ENCODE data around the gene TSPAN3. TPM values are rescaled to one million over a fixed set of nuclear protein-coding genes. Genes with fewer than 3 reads are reported as not detected.

Gene TSPAN3
- total RNA-seq, 4 donors from 2014 or later: 92.2 to 165 (median 131) TPM

DNA sequence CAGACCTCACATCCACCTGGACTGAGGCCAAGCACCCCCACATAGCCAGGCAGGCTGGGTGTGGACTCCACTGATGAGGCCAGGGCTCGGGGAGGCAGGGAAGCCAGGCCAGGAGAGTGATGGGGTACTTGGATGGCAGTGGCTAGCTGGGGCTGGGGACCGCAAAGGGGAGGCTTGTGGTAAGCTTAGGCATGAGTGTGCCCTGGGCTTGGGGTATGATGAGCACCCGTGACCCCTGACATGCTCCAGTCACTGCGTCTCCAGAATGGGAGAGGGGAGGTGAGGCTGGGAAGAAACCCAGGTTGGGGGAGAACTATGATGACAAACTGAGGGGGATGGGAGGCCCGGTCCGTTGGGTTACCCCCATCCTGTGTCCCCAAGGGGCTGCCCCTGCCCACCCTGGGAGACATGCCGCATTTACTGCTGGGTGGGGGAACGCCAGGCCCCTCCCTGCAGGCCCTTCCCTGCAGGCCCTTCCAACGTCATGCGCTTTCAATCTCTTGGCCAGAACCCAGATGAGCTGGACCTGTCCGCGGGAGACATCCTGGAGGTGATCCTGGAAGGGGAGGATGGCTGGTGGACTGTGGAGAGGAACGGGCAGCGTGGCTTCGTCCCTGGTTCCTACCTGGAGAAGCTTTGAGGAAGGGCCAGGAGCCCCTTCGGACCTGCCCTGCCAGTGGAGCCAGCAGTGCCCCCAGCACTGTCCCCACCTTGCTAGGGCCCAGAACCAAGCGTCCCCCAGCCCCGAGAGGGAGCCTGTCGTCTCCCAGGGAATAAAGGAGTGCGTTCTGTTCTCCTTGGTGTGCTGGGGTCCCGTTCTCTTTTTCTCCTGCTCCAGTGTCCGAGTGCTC lies 34.1 kb downstream of the TSPAN3 start:
- intact Hi-C loops (cut with DNase I): no loop called here
- Histone ChIP-seq H3K4me3 (no peak overlapping the region), H3K27me3 (peaks cover 0 to 2% (median 0%) of the 10 kb centered on the region in 4 donors), H3K9me3 (no peaks in the 10 kb centered on the region), H3K4me1 (peaks cover 0 to 13% (median 0%) of the 10 kb centered on the region in 4 donors), H3K36me3 (peaks cover 0 to 33% (median 12%) of the 10 kb centered on the region in 4 donors), H3K27ac (replicated peaks in 1 of 4) (no peak overlapping the region)
- TF ChIP-seq EP300 (IDR thresholded peaks at IDR 0.05) (no peak), POLR2A (IDR thresholded peaks at IDR 0.05; ENCODE audit: low read depth) (no peak), POLR2AphosphoS5 (IDR thresholded peaks at IDR 0.05) (no peak), CTCF (IDR thresholded peaks at IDR 0.05) (no peak)
- DNase-seq (ENCODE audit: extremely low spot score): no peak
- WGBS: 88% methylated on average over 9 of the region's 22 CpGs

GRCh38 chr15:77035999-77036471 lies 34.9 kb downstream of the TSPAN3 start:
- H3K9me3 ChIP-seq: no peaks in the 10 kb centered on the region
- TF ChIP-seq EP300 (IDR thresholded peaks at IDR 0.05): no peak
- no peak for TF ChIP-seq POLR2A (IDR thresholded peaks at IDR 0.05; ENCODE audit: low read depth)
- TF ChIP-seq POLR2AphosphoS5 (IDR thresholded peaks at IDR 0.05): no peak
- no peak for TF ChIP-seq CTCF (IDR thresholded peaks at IDR 0.05)
- 87% methylated on average over 9 of the region's 13 CpGs for WGBS
- peaks cover 0 to 32% (median 10%) of the 10 kb centered on the region in 4 donors for H3K36me3 ChIP-seq
- peaks cover 0 to 13% (median 0%) of the 10 kb centered on the region in 4 donors for H3K4me1 ChIP-seq
- DNase-seq (ENCODE audit: extremely low spot score): no peak
- no peak overlapping the region for H3K27ac ChIP-seq (replicated peaks in 1 of 4)
- intact Hi-C loops (cut with DNase I): no loop called here
- no peak overlapping the region for H3K4me3 ChIP-seq
- H3K27me3 ChIP-seq: peaks cover 0 to 7% (median 0%) of the 10 kb centered on the region in 4 donors

DNA sequence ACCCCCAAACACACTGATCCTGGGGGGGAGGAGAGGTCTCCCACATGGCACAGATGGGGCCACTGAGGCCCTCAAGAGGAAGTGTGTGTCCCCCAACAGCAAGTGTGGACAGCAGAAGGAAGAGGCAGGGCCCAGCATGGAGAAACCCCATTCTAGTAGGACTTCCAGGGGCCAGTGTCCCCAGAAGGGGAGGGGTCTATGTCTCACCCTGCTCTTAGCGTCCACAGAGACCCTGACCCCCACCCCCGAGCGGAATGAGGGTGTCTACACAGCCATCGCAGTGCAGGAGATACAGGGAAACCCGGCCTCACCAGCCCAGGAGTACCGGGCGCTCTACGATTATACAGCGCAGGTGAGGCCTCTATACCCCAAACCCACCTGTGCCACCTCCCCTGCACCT lies 35.3 kb downstream of the TSPAN3 start:
- H3K36me3 ChIP-seq: peaks cover 0 to 29% (median 10%) of the 10 kb centered on the region in 4 donors
- no peak for DNase-seq (ENCODE audit: extremely low spot score)

GRCh38 chr15:77034695-77035489 lies 36.0 kb downstream of the TSPAN3 start:
- peaks cover 0 to 24% (median 10%) of the 10 kb centered on the region in 4 donors for H3K36me3 ChIP-seq
- peaks cover 0 to 18% (median 0%) of the 10 kb centered on the region in 4 donors for H3K27me3 ChIP-seq
- H3K4me3 ChIP-seq: no peak overlapping the region
- TF ChIP-seq EP300 (IDR thresholded peaks at IDR 0.05) (no peak), POLR2AphosphoS5 (IDR thresholded peaks at IDR 0.05) (no peak), POLR2A (IDR thresholded peaks at IDR 0.05; ENCODE audit: low read depth) (no peak), CTCF (IDR thresholded peaks at IDR 0.05) (peak; percentile 36 to 60 (median 47))
- 65% methylated on average over 8 of the region's 14 CpGs for WGBS
- intact Hi-C loops (cut with DNase I): loop anchor here (5.0 kb wide), 1 partner anchor 63 kb away; no protein-coding TSS in a partner anchor
- DNase-seq (ENCODE audit: extremely low spot score): no peak
- no peaks in the 10 kb centered on the region for H3K9me3 ChIP-seq
- H3K4me1 ChIP-seq: peaks cover 0 to 13% (median 0%) of the 10 kb centered on the region in 4 donors
- H3K27ac ChIP-seq (replicated peaks in 1 of 4): no peak overlapping the region

More for the DNA sequence above, 35.3 kb downstream of the TSPAN3 start:
- peaks cover 0 to 11% (median 0%) of the 10 kb centered on the region in 4 donors for H3K27me3 ChIP-seq
- H3K4me3 ChIP-seq: no peak overlapping the region
- TF ChIP-seq CTCF (IDR thresholded peaks at IDR 0.05) (no peak), POLR2A (IDR thresholded peaks at IDR 0.05; ENCODE audit: low read depth) (no peak), POLR2AphosphoS5 (IDR thresholded peaks at IDR 0.05) (no peak), EP300 (IDR thresholded peaks at IDR 0.05) (no peak)
- WGBS: 100% methylated on average over 5 of the region's 9 CpGs
- intact Hi-C loops (cut with DNase I): no loop called here
- no peak overlapping the region for H3K27ac ChIP-seq (replicated peaks in 1 of 4)
- H3K9me3 ChIP-seq: no peaks in the 10 kb centered on the region
- peaks cover 0 to 13% (median 0%) of the 10 kb centered on the region in 4 donors for H3K4me1 ChIP-seq

Measured in esophagus muscularis mucosa (tissue), 4 donors.